Stimulated activated naive CD8-positive, alpha-beta T cell treated with anti-CD3 and anti-CD28 coated beads, Interleukin-15, Interleukin-2, amounts not matched to agents 100 ng/mL and 50 ng/mL, for 24 hours (primary cell): ENCODE results near the gene CACFD1.

ENCODE experiments used
- H3K27ac Mint-ChIP-seq: one replicate; pipeline ENCODE4 v1.8.0; 2021; ENCODE audit warnings: mild to moderate bottlenecking, mixed read lengths
- H3K27me3 Mint-ChIP-seq: one replicate; pipeline ENCODE4 v1.8.0; 2021; ENCODE audit warnings: mixed read lengths
- H3K36me3 Mint-ChIP-seq: one replicate; pipeline ENCODE4 v1.8.0; 2021; ENCODE audit warnings: low read depth, mixed read lengths
- H3K4me1 Mint-ChIP-seq: one replicate; pipeline ENCODE4 v1.8.0; 2021; ENCODE audit warnings: low read depth, mixed read lengths
- H3K4me3 Mint-ChIP-seq: one replicate; pipeline ENCODE4 v1.8.0; 2021; ENCODE audit warnings: mild to moderate bottlenecking, mixed read lengths
- H3K9me3 Mint-ChIP-seq: one replicate; pipeline ENCODE4 v1.8.0; 2021; ENCODE audit warnings: mixed read lengths

The CACFD1 gene

GRCh38 chr9:133492061-133493021 lies 32.6 kb downstream of the CACFD1 start:
- no peaks in the 10 kb centered on the region for H3K27me3 Mint-ChIP-seq
- no peak overlapping the region for H3K27ac Mint-ChIP-seq
- no peaks in the 10 kb centered on the region for H3K36me3 Mint-ChIP-seq
- no peaks in the 10 kb centered on the region for H3K4me1 Mint-ChIP-seq
- no peaks in the 10 kb centered on the region for H3K9me3 Mint-ChIP-seq
- H3K4me3 Mint-ChIP-seq: no peak overlapping the region

GRCh38 chr9:133493428-133493827 lies 33.6 kb downstream of the CACFD1 start:
- no peaks in the 10 kb centered on the region for H3K4me1 Mint-ChIP-seq
- H3K36me3 Mint-ChIP-seq: no peaks in the 10 kb centered on the region
- no peaks in the 10 kb centered on the region for H3K9me3 Mint-ChIP-seq
- no peak overlapping the region for H3K4me3 Mint-ChIP-seq
- peaks cover under 1% of the 10 kb centered on the region for H3K27me3 Mint-ChIP-seq
- H3K27ac Mint-ChIP-seq: no peak overlapping the region

GRCh38 chr9:133493845-133494540 lies 34.2 kb downstream of the CACFD1 start:
- H3K4me1 Mint-ChIP-seq: no peaks in the 10 kb centered on the region
- H3K4me3 Mint-ChIP-seq: no peak overlapping the region
- no peaks in the 10 kb centered on the region for H3K9me3 Mint-ChIP-seq
- peaks cover 3% of the 10 kb centered on the region for H3K27me3 Mint-ChIP-seq
- no peak overlapping the region for H3K27ac Mint-ChIP-seq
- H3K36me3 Mint-ChIP-seq: no peaks in the 10 kb centered on the region

GRCh38 chr9:133494636-133495326 lies 35.0 kb downstream of the CACFD1 start:
- H3K27me3 Mint-ChIP-seq: peaks cover 3% of the 10 kb centered on the region
- H3K27ac Mint-ChIP-seq: no peak overlapping the region
- H3K4me1 Mint-ChIP-seq: no peaks in the 10 kb centered on the region
- no peaks in the 10 kb centered on the region for H3K9me3 Mint-ChIP-seq
- H3K36me3 Mint-ChIP-seq: no peaks in the 10 kb centered on the region
- no peak overlapping the region for H3K4me3 Mint-ChIP-seq

GRCh38 chr9:133495327-133496293 lies 35.8 kb downstream of the CACFD1 start:
- Mint-ChIP-seq H3K9me3 (no peaks in the 10 kb centered on the region), H3K27me3 (peaks cover 3% of the 10 kb centered on the region), H3K4me3 (no peak overlapping the region), H3K4me1 (no peaks in the 10 kb centered on the region), H3K27ac (no peak overlapping the region), H3K36me3 (no peaks in the 10 kb centered on the region)

- H3K4me3 Mint-ChIP-seq: no peak overlapping the region
- H3K27me3 Mint-ChIP-seq: peaks cover 3% of the 10 kb centered on the region
- peaks cover 10% of the 10 kb centered on the region for H3K9me3 Mint-ChIP-seq
- H3K27ac Mint-ChIP-seq: no peak overlapping the region
- H3K4me1 Mint-ChIP-seq: no peaks in the 10 kb centered on the region
- no peaks in the 10 kb centered on the region for H3K36me3 Mint-ChIP-seq
Measured at GRCh38 chr9:133496861-133497842, 37.4 kb downstream of the CACFD1 start.

GRCh38 chr9:133499132-133499891 lies 39.5 kb downstream of the CACFD1 start:
- H3K36me3 Mint-ChIP-seq: no peaks in the 10 kb centered on the region
- peaks cover 13% of the 10 kb centered on the region for H3K9me3 Mint-ChIP-seq
- H3K4me3 Mint-ChIP-seq: no peak overlapping the region
- H3K4me1 Mint-ChIP-seq: no peaks in the 10 kb centered on the region
- H3K27ac Mint-ChIP-seq: no peak overlapping the region
- H3K27me3 Mint-ChIP-seq: peaks cover 3% of the 10 kb centered on the region

GRCh38 chr9:133499892-133500270 lies 40.1 kb downstream of the CACFD1 start:
- Mint-ChIP-seq H3K27me3 (peaks cover 3% of the 10 kb centered on the region), H3K27ac (no peak overlapping the region), H3K36me3 (no peaks in the 10 kb centered on the region), H3K4me3 (no peak overlapping the region), H3K9me3 (peaks cover 13% of the 10 kb centered on the region), H3K4me1 (no peaks in the 10 kb centered on the region)

GRCh38 chr9:133502112-133502511 lies 42.3 kb downstream of the CACFD1 start:
- no peaks in the 10 kb centered on the region for H3K36me3 Mint-ChIP-seq
- H3K4me1 Mint-ChIP-seq: no peaks in the 10 kb centered on the region
- H3K4me3 Mint-ChIP-seq: no peak overlapping the region
- H3K9me3 Mint-ChIP-seq: peaks cover 13% of the 10 kb centered on the region
- no peak overlapping the region for H3K27ac Mint-ChIP-seq
- peaks cover 3% of the 10 kb centered on the region for H3K27me3 Mint-ChIP-seq

- Mint-ChIP-seq H3K4me3 (no peak overlapping the region), H3K27ac (no peak overlapping the region)
Measured at GRCh38 chr9:133505186-133505830, 45.5 kb downstream of the CACFD1 start.

GRCh38 chr9:133505901-133506652 lies 46.3 kb downstream of the CACFD1 start:
- Mint-ChIP-seq H3K27ac (no peak overlapping the region), H3K9me3 (peaks cover 13% of the 10 kb centered on the region), H3K4me3 (no peak overlapping the region), H3K4me1 (peaks cover 13% of the 10 kb centered on the region), H3K36me3 (no peaks in the 10 kb centered on the region), H3K27me3 (no peaks in the 10 kb centered on the region)

More at GRCh38 chr9:133505186-133505830, 45.5 kb downstream of the CACFD1 start:
- H3K9me3 Mint-ChIP-seq: peaks cover 13% of the 10 kb centered on the region
- no peaks in the 10 kb centered on the region for H3K27me3 Mint-ChIP-seq
- H3K36me3 Mint-ChIP-seq: no peaks in the 10 kb centered on the region
- H3K4me1 Mint-ChIP-seq: peaks cover 13% of the 10 kb centered on the region

GRCh38 chr9:133506653-133507038 lies 46.9 kb downstream of the CACFD1 start:
- peaks cover 13% of the 10 kb centered on the region for H3K4me1 Mint-ChIP-seq
- no peaks in the 10 kb centered on the region for H3K36me3 Mint-ChIP-seq
- no peak overlapping the region for H3K4me3 Mint-ChIP-seq
- no peaks in the 10 kb centered on the region for H3K27me3 Mint-ChIP-seq
- H3K9me3 Mint-ChIP-seq: peaks cover 8% of the 10 kb centered on the region
- H3K27ac Mint-ChIP-seq: no peak overlapping the region
